ENCODE data around the gene GORASP1.

The GORASP1 gene

GRCh38 chr3:39108200-39108710 lies 828 bp upstream of the GORASP1 start:
- Histone ChIP-seq H2BK12ac (ENCODE audit: low read length) (no peak overlapping the region), H3K23ac (ENCODE audit: low read depth, low read length, poor library complexity) (no peak overlapping the region), H3K4me1 (ENCODE audit: control insufficient read depth in 2 of 2, insufficient read depth in 1 of 2, low read depth in 1 of 2, low read length in 2 of 2) (peaks cover 6 to 7% of the 10 kb centered on the region in 2 donors), H3K4me3 (ENCODE audit: low read length in 2 of 2) (peak overlapping the region; percentile 75 to 97), H2AK5ac (ENCODE audit: low read depth, low read length) (no peak overlapping the region), H2AFZ (ENCODE audit: low read length) (peak overlapping the region; percentile 100), H4K8ac (ENCODE audit: low read depth, low read length) (no peak overlapping the region), H3K27me3 (ENCODE audit: control insufficient read depth in 3 of 3, insufficient read depth in 3 of 3, low read depth in 1 of 3, low read length in 3 of 3) (no peaks in the 10 kb centered on the region), H3K18ac (ENCODE audit: low read length) (no peak overlapping the region), H4K91ac (ENCODE audit: low read depth, low read length, poor library complexity) (no peak overlapping the region), H3K4ac (ENCODE audit: low read length) (no peak overlapping the region), H3K36me3 (replicated peaks in 1 of 2; ENCODE audit: control insufficient read depth in 2 of 2, insufficient read depth in 2 of 2, low read length in 2 of 2) (no peaks in the 10 kb centered on the region), H3K9me3 (replicated peaks in 1 of 2; ENCODE audit: control insufficient read depth in 2 of 2, insufficient read depth in 1 of 2, low read depth in 1 of 2, low read length in 2 of 2) (no peaks in the 10 kb centered on the region), H2BK5ac (ENCODE audit: low read length) (no peak overlapping the region), H3K4me2 (ENCODE audit: insufficient read depth, low read length, poor library complexity, severe bottlenecking) (peak overlapping the region; percentile 92), H3K27ac (replicated peaks; ENCODE audit: low read length) (no peak overlapping the region), H3K79me1 (ENCODE audit: low read depth, low read length) (peaks cover 1% of the 10 kb centered on the region), H3K9ac (ENCODE audit: low read depth, low read length, poor library complexity) (no peak overlapping the region), H2BK120ac (ENCODE audit: low read depth, low read length) (no peak overlapping the region), H3K14ac (ENCODE audit: low read length) (no peak overlapping the region), H2BK15ac (ENCODE audit: low read length) (no peak overlapping the region)
- DNase-seq (ENCODE audit: low spot score): no peak
- WGBS, 2 donors (ENCODE audit: extremely low coverage in 2 of 2, insufficient read length in 2 of 2, insufficient replicate concordance in 1 of 2): no CpG with 5 or more reads among the region's 2 CpGs

- peak overlapping the region; percentile 84 for H3K18ac ChIP-seq (ENCODE audit: low read length)
- H3K27me3 ChIP-seq (ENCODE audit: control insufficient read depth in 3 of 3, insufficient read depth in 3 of 3, low read depth in 1 of 3, low read length in 3 of 3): no peaks in the 10 kb centered on the region
- no peak overlapping the region for H2AK5ac ChIP-seq (ENCODE audit: low read depth, low read length)
- H2BK5ac ChIP-seq (ENCODE audit: low read length): no peak overlapping the region
- H3K14ac ChIP-seq (ENCODE audit: low read length): no peak overlapping the region
- DNase-seq (ENCODE audit: low spot score): peak; percentile 46
- peak overlapping the region; percentile 92 for H3K4me2 ChIP-seq (ENCODE audit: insufficient read depth, low read length, poor library complexity, severe bottlenecking)
- peak overlapping the region; percentile 75 to 97 for H3K4me3 ChIP-seq (ENCODE audit: low read length in 2 of 2)
- H2BK15ac ChIP-seq (ENCODE audit: low read length): peak overlapping the region; percentile 40
- H4K91ac ChIP-seq (ENCODE audit: low read depth, low read length, poor library complexity): no peak overlapping the region
- H3K27ac ChIP-seq (replicated peaks; ENCODE audit: low read length): no peak overlapping the region
- H4K8ac ChIP-seq (ENCODE audit: low read depth, low read length): no peak overlapping the region
- H2AFZ ChIP-seq (ENCODE audit: low read length): peak overlapping the region; percentile 100
- H3K23ac ChIP-seq (ENCODE audit: low read depth, low read length, poor library complexity): peak overlapping the region; percentile 16
- peaks cover 4% of the 10 kb centered on the region for H3K79me1 ChIP-seq (ENCODE audit: low read depth, low read length)
- no peak overlapping the region for H3K4ac ChIP-seq (ENCODE audit: low read length)
- H3K9me3 ChIP-seq (replicated peaks in 1 of 2; ENCODE audit: control insufficient read depth in 2 of 2, insufficient read depth in 1 of 2, low read depth in 1 of 2, low read length in 2 of 2): no peaks in the 10 kb centered on the region
- no peak overlapping the region for H2BK12ac ChIP-seq (ENCODE audit: low read length)
- peak overlapping the region; percentile 98 for H3K9ac ChIP-seq (ENCODE audit: low read depth, low read length, poor library complexity)
- H3K4me1 ChIP-seq (ENCODE audit: control insufficient read depth in 2 of 2, insufficient read depth in 1 of 2, low read depth in 1 of 2, low read length in 2 of 2): peaks cover 6 to 7% of the 10 kb centered on the region in 2 donors
- no CpG with 5 or more reads among the region's 55 CpGs for WGBS, 2 donors (ENCODE audit: extremely low coverage in 2 of 2, insufficient read length in 2 of 2, insufficient replicate concordance in 1 of 2)
- H3K36me3 ChIP-seq (replicated peaks in 1 of 2; ENCODE audit: control insufficient read depth in 2 of 2, insufficient read depth in 2 of 2, low read length in 2 of 2): peaks cover 0 to 13% of the 10 kb centered on the region in 2 donors
- H2BK120ac ChIP-seq (ENCODE audit: low read depth, low read length): no peak overlapping the region
Measured at GRCh38 chr3:39106851-39107387, 508 bp downstream of the GORASP1 start.

- peaks cover 4% of the 10 kb centered on the region for H3K79me1 ChIP-seq (ENCODE audit: low read depth, low read length)
- no CpG with 5 or more reads among the region's 16 CpGs for WGBS, 2 donors (ENCODE audit: extremely low coverage in 2 of 2, insufficient read length in 2 of 2, insufficient replicate concordance in 1 of 2)
Measured at GRCh38 chr3:39106281-39106811, 1.1 kb downstream of the GORASP1 start.

GRCh38 chr3:39105687-39106063 lies 1.8 kb downstream of the GORASP1 start:
- H2AFZ ChIP-seq (ENCODE audit: low read length): no peak overlapping the region
- peaks cover 8% of the 10 kb centered on the region for H3K79me1 ChIP-seq (ENCODE audit: low read depth, low read length)
- H3K9me3 ChIP-seq (replicated peaks in 1 of 2; ENCODE audit: control insufficient read depth in 2 of 2, insufficient read depth in 1 of 2, low read depth in 1 of 2, low read length in 2 of 2): no peaks in the 10 kb centered on the region
- no peak overlapping the region for H3K4ac ChIP-seq (ENCODE audit: low read length)
- no peak overlapping the region for H4K91ac ChIP-seq (ENCODE audit: low read depth, low read length, poor library complexity)
- H3K23ac ChIP-seq (ENCODE audit: low read depth, low read length, poor library complexity): no peak overlapping the region
- no peak overlapping the region for H3K27ac ChIP-seq (replicated peaks; ENCODE audit: low read length)
- no peaks in the 10 kb centered on the region for H3K27me3 ChIP-seq (ENCODE audit: control insufficient read depth in 3 of 3, insufficient read depth in 3 of 3, low read depth in 1 of 3, low read length in 3 of 3)
- H3K18ac ChIP-seq (ENCODE audit: low read length): no peak overlapping the region
- H3K36me3 ChIP-seq (replicated peaks in 1 of 2; ENCODE audit: control insufficient read depth in 2 of 2, insufficient read depth in 2 of 2, low read length in 2 of 2): peaks cover under 1 to 25% of the 10 kb centered on the region in 2 donors
- H2BK15ac ChIP-seq (ENCODE audit: low read length): no peak overlapping the region
- no peak overlapping the region for H4K8ac ChIP-seq (ENCODE audit: low read depth, low read length)
- H2AK5ac ChIP-seq (ENCODE audit: low read depth, low read length): no peak overlapping the region
- DNase-seq (ENCODE audit: low spot score): no peak
- H3K4me1 ChIP-seq (ENCODE audit: control insufficient read depth in 2 of 2, insufficient read depth in 1 of 2, low read depth in 1 of 2, low read length in 2 of 2): peaks cover 6 to 7% of the 10 kb centered on the region in 2 donors
- peak overlapping the region in 1 of 2 donors; percentile 75 for H3K4me3 ChIP-seq (ENCODE audit: low read length in 2 of 2)
- H2BK120ac ChIP-seq (ENCODE audit: low read depth, low read length): no peak overlapping the region
- WGBS, 2 donors (ENCODE audit: extremely low coverage in 2 of 2, insufficient read length in 2 of 2, insufficient replicate concordance in 1 of 2): no CpG with 5 or more reads among the region's 3 CpGs
- no peak overlapping the region for H3K4me2 ChIP-seq (ENCODE audit: insufficient read depth, low read length, poor library complexity, severe bottlenecking)
- H2BK5ac ChIP-seq (ENCODE audit: low read length): no peak overlapping the region
- no peak overlapping the region for H3K14ac ChIP-seq (ENCODE audit: low read length)
- H2BK12ac ChIP-seq (ENCODE audit: low read length): no peak overlapping the region
- H3K9ac ChIP-seq (ENCODE audit: low read depth, low read length, poor library complexity): no peak overlapping the region

More at GRCh38 chr3:39106281-39106811, 1.1 kb downstream of the GORASP1 start:
- no peak for DNase-seq (ENCODE audit: low spot score)
- Histone ChIP-seq H2AK5ac (ENCODE audit: low read depth, low read length) (no peak overlapping the region), H3K9ac (ENCODE audit: low read depth, low read length, poor library complexity) (peak overlapping the region; percentile 98), H2AFZ (ENCODE audit: low read length) (peak overlapping the region; percentile 100), H3K4me2 (ENCODE audit: insufficient read depth, low read length, poor library complexity, severe bottlenecking) (peak overlapping the region; percentile 92), H3K36me3 (replicated peaks in 1 of 2; ENCODE audit: control insufficient read depth in 2 of 2, insufficient read depth in 2 of 2, low read length in 2 of 2) (peaks cover 0 to 19% of the 10 kb centered on the region in 2 donors), H3K4me1 (ENCODE audit: control insufficient read depth in 2 of 2, insufficient read depth in 1 of 2, low read depth in 1 of 2, low read length in 2 of 2) (peaks cover 6 to 7% of the 10 kb centered on the region in 2 donors), H3K14ac (ENCODE audit: low read length) (no peak overlapping the region), H3K27me3 (ENCODE audit: control insufficient read depth in 3 of 3, insufficient read depth in 3 of 3, low read depth in 1 of 3, low read length in 3 of 3) (no peaks in the 10 kb centered on the region), H3K23ac (ENCODE audit: low read depth, low read length, poor library complexity) (peak overlapping the region; percentile 16), H2BK12ac (ENCODE audit: low read length) (no peak overlapping the region), H2BK5ac (ENCODE audit: low read length) (no peak overlapping the region), H4K8ac (ENCODE audit: low read depth, low read length) (no peak overlapping the region), H3K27ac (replicated peaks; ENCODE audit: low read length) (no peak overlapping the region), H3K18ac (ENCODE audit: low read length) (peak overlapping the region; percentile 84), H2BK120ac (ENCODE audit: low read depth, low read length) (no peak overlapping the region), H3K9me3 (replicated peaks in 1 of 2; ENCODE audit: control insufficient read depth in 2 of 2, insufficient read depth in 1 of 2, low read depth in 1 of 2, low read length in 2 of 2) (no peaks in the 10 kb centered on the region), H4K91ac (ENCODE audit: low read depth, low read length, poor library complexity) (no peak overlapping the region), H2BK15ac (ENCODE audit: low read length) (no peak overlapping the region), H3K4me3 (ENCODE audit: low read length in 2 of 2) (peak overlapping the region; percentile 75 to 97), H3K4ac (ENCODE audit: low read length) (no peak overlapping the region)

All from neuronal stem cell (in vitro differentiated cells).